Measurements from ENCODE around the gene ZNF205. TPM values are rescaled to one million over a fixed set of nuclear protein-coding genes. Genes with fewer than 3 reads are reported as not detected.

The ZNF205 gene
- total RNA-seq, 1 experiment from 2014 or later: 17.0 TPM

DNA sequence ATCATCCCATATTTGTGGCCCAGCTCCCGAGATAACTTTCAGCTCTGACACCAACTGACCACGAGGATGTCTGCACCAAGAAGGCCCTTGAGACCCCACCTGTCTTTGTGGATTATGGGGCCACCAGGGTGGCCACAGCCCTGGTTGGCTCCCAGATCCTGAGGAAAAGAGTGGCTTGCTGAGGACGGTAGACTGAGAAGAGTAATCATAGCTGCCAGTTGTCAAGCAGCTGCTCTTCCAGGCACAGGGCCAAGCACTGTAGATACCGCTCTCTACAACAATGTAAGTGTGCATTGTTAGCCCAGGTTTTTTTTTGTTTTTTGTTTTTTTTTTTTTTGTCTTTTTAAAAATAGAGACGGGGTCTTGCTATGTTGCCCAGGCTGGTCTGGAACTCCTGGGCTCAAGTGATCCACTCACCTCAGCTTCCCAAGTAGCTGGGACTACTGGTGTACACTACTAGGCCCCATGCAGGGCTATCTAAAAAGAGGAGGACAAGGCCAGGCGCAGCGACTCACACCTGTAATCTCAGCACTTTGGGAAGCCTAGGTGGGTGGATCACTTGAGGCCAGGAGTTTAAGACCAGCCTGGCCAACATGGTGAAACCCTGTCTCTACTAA is 9.6 kb downstream of the ZNF205 start:
- intact Hi-C loops (cut with micrococcal nuclease): no loop called here
- ChIA-PET RAD21 (ENCODE audit: low non-redundant PET in 1 of 2, low total read pairs in 2 of 2, uncharacterized antibody in 2 of 2, unreplicated experiment in 2 of 2) (no interaction called here), POLR2A (interaction anchor here (2.1 kb wide), 1 partner anchor 8 kb away, joined by 6 read pairs; no protein-coding TSS in a partner anchor), CTCF (interaction anchor here (1.2 to 1.5 kb wide), 2 partner anchors 64 to 90 kb away, joined by 3 read pairs; no protein-coding TSS in a partner anchor)
- no TSS peak for BruUV-seq (replicated peaks)
- H3K79me2 ChIP-seq (ENCODE audit: insufficient read depth, low read length): no peaks in the 10 kb centered on the region
- peaks cover 3 to 5% of the 10 kb centered on the region in 2 experiments; a peak in 3 of 4 replicates for H3K36me3 ChIP-seq (ENCODE audit: control insufficient read depth in 1 of 2, insufficient read depth in 2 of 2, low read length in 2 of 2)
- no peak overlapping the region for H3K4me3 ChIP-seq (replicated peaks in 1 of 2; ENCODE audit: low read depth in 1 of 2, low read length in 2 of 2)
- no peaks in the 10 kb centered on the region for H3K9me2 ChIP-seq (ENCODE audit: insufficient read depth)
- no peaks in the 10 kb centered on the region for H3K27me3 ChIP-seq (ENCODE audit: insufficient read depth, low read length)
- no peak overlapping the region for H3K27ac ChIP-seq (ENCODE audit: low read depth, low read length)
- H3K9me3 ChIP-seq (ENCODE audit: control insufficient read depth in 1 of 2, insufficient read depth in 1 of 2, low read depth in 1 of 2, low read length in 2 of 2): no peaks in the 10 kb centered on the region
- peaks cover 9 to 20% of the 10 kb centered on the region in 2 experiments; a peak in 3 of 4 replicates for H3K4me1 ChIP-seq (ENCODE audit: control insufficient read depth in 1 of 2, insufficient read depth in 2 of 2, low read length in 2 of 2)
- H3K4me2 ChIP-seq (ENCODE audit: low read length): no peak overlapping the region
- H3K9ac ChIP-seq (ENCODE audit: low read length): no peak overlapping the region
- no peak overlapping the region for H2AFZ ChIP-seq (ENCODE audit: low read depth, low read length, poor library complexity, severe bottlenecking)
- H4K20me1 ChIP-seq (ENCODE audit: insufficient read depth): no peaks in the 10 kb centered on the region
- TF ChIP-seq ZNF274 (IDR thresholded peaks at IDR 0.05; ENCODE audit: low read depth, low read length): no peak
- TF ChIP-seq JUND (IDR thresholded peaks at IDR 0.05): no peak
- ATAC-seq: no peak
- DNase-seq (ENCODE audit: low read depth, low spot score): no peak

DNA sequence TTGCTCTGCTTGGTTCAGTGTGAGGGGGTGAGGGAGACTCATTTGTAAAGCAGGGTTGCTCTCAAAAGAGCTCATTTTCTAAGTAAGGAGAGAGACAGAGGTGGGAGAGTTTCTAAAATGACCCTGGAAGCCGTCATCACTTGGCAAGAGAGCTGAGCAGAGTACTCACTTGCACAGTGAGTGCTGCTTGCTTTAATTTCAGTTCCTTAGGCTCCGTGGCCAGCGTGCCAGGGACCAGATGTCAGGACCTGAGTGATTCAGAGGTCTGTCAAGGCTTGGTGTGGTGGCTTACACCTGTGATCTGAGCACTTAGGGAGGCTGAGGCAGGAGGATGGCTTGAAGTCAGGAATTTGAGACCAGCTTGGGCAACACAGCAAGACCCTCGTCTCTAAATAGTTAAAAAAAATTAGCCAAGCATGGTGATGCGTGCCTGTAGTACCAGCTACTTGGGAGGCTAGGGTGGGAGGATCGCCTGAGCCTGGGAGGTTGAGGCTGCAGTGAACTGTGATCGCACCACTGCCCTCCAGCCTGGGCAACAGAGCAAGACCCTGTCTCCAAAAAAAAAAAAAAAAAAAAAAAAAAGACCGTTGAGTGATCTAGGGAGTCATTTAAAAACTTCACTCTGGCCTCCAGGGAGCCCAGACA is 10.7 kb downstream of the ZNF205 start:
- Histone ChIP-seq H3K9me2 (ENCODE audit: insufficient read depth) (no peaks in the 10 kb centered on the region), H3K79me2 (ENCODE audit: insufficient read depth, low read length) (no peaks in the 10 kb centered on the region), H2AFZ (ENCODE audit: low read depth, low read length, poor library complexity, severe bottlenecking) (no peak overlapping the region), H4K20me1 (ENCODE audit: insufficient read depth) (no peaks in the 10 kb centered on the region), H3K36me3 (ENCODE audit: control insufficient read depth in 1 of 2, insufficient read depth in 2 of 2, low read length in 2 of 2) (peaks cover 3 to 5% of the 10 kb centered on the region in 2 experiments; a peak in 3 of 4 replicates), H3K4me1 (ENCODE audit: control insufficient read depth in 1 of 2, insufficient read depth in 2 of 2, low read length in 2 of 2) (peaks cover 9 to 20% of the 10 kb centered on the region in 2 experiments; a peak in 3 of 4 replicates), H3K9ac (ENCODE audit: low read length) (peak overlapping the region; percentile 73; the same call in 1 of the 2 replicates), H3K27ac (ENCODE audit: low read depth, low read length) (no peak overlapping the region), H3K9me3 (ENCODE audit: control insufficient read depth in 1 of 2, insufficient read depth in 1 of 2, low read depth in 1 of 2, low read length in 2 of 2) (no peaks in the 10 kb centered on the region), H3K4me2 (ENCODE audit: low read length) (peak overlapping the region; percentile 94), H3K4me3 (replicated peaks in 1 of 2; ENCODE audit: low read depth in 1 of 2, low read length in 2 of 2) (no peak overlapping the region; a peak in 1 of 4 replicates), H3K27me3 (ENCODE audit: insufficient read depth, low read length) (no peaks in the 10 kb centered on the region)
- no TSS peak for BruUV-seq (replicated peaks)
- ATAC-seq: no peak
- RAD21 ChIA-PET (ENCODE audit: low non-redundant PET in 1 of 2, low total read pairs in 2 of 2, uncharacterized antibody in 2 of 2, unreplicated experiment in 2 of 2): no interaction called here
- POLR2A ChIA-PET: interaction anchor here (1.3 to 2.1 kb wide), 2 partner anchors 9 to 12 kb away, joined by 6 to 8 read pairs; partner anchors contain the start of gene ZNF213
- no peak for DNase-seq (ENCODE audit: low read depth, low spot score)
- intact Hi-C loops (cut with micrococcal nuclease): no loop called here
- CTCF ChIA-PET: interaction anchor here (1.2 kb wide), 1 partner anchor 91 kb away, joined by 3 read pairs; no protein-coding TSS in a partner anchor
- TF ChIP-seq ELF1 (IDR thresholded peaks at IDR 0.05; ENCODE audit: borderline replicate concordance, low read depth) (no peak), CBX3 (IDR thresholded peaks at IDR 0.05; ENCODE audit: low read depth) (no peak), EZH2phosphoT487 (IDR thresholded peaks at IDR 0.05; ENCODE audit: borderline replicate concordance) (no peak), POLR2AphosphoS5 (IDR thresholded peaks at IDR 0.05; ENCODE audit: low read depth, low read length) (no peak), TCF7L2 (IDR thresholded peaks at IDR 0.05; ENCODE audit: borderline replicate concordance, extremely low read depth, insufficient read depth, insufficient read length) (no peak), YY1 (IDR thresholded peaks at IDR 0.05; ENCODE audit: extremely low read depth, insufficient replicate concordance, low read depth, low read length) (no peak), ZBTB33 (IDR thresholded peaks at IDR 0.05; ENCODE audit: extremely low read depth, insufficient replicate concordance, low read length) (no peak), ZFX (IDR thresholded peaks at IDR 0.05) (no peak), EZH2 (IDR thresholded peaks at IDR 0.05) (no peak), SIN3A (IDR thresholded peaks at IDR 0.05; ENCODE audit: low read depth) (no peak), ZNF274 (IDR thresholded peaks at IDR 0.05; ENCODE audit: low read depth, low read length) (no peak), SRF (IDR thresholded peaks at IDR 0.05; ENCODE audit: low read depth) (no peak), EGR1 (IDR thresholded peaks at IDR 0.05; ENCODE audit: low read depth) (no peak)
- TF ChIP-seq, protein P1, sequence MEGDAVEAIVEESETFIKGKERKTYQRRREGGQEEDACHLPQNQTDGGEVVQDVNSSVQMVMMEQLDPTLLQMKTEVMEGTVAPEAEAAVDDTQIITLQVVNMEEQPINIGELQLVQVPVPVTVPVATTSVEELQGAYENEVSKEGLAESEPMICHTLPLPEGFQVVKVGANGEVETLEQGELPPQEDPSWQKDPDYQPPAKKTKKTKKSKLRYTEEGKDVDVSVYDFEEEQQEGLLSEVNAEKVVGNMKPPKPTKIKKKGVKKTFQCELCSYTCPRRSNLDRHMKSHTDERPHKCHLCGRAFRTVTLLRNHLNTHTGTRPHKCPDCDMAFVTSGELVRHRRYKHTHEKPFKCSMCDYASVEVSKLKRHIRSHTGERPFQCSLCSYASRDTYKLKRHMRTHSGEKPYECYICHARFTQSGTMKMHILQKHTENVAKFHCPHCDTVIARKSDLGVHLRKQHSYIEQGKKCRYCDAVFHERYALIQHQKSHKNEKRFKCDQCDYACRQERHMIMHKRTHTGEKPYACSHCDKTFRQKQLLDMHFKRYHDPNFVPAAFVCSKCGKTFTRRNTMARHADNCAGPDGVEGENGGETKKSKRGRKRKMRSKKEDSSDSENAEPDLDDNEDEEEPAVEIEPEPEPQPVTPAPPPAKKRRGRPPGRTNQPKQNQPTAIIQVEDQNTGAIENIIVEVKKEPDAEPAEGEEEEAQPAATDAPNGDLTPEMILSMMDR (IDR thresholded peaks at IDR 0.05 in 2 of 3, conservative IDR thresholded peaks at IDR 0.05 in 1 of 3; ENCODE audit: borderline replicate concordance in 1 of 3, insufficient read depth in 1 of 3, low read depth in 2 of 3, low read length in 2 of 3): no peak
